Upper lobe of right lung (tissue), 1 donor: ENCODE data around the gene PRKN. TPM values are rescaled to one million over a fixed set of nuclear protein-coding genes. Genes with fewer than 3 reads are reported as not detected.

ENCODE experiments used
- ATAC-seq: fragments of 200-7000 bp; cut with Tn5 transposase; one replicate; pipeline ENCODE4 v1.9.1; 2020; ENCODE audit warnings: mild to moderate bottlenecking, moderate library complexity
- DNase-seq: peaks from one replicate; pipeline ENCODE4 v3.0.0-alpha.2; 2020
- H3K27ac ChIP-seq: fragments of 200-600 bp; one replicate; pipeline ENCODE4 v1.8.0; 2022
- H3K27me3 ChIP-seq: fragments of 200-600 bp; one replicate; pipeline ENCODE4 v1.8.0; 2022; ENCODE audit warnings: mild to moderate bottlenecking
- H3K36me3 ChIP-seq: fragments of 200-600 bp; one replicate; pipeline ENCODE4 v1.8.0; 2022
- H3K4me1 ChIP-seq: fragments of 200-600 bp; one replicate; pipeline ENCODE4 v1.8.0; 2022
- H3K4me3 ChIP-seq: fragments of 200-600 bp; one replicate; pipeline ENCODE4 v1.8.0; 2022; ENCODE audit warnings: mild to moderate bottlenecking
- H3K9me3 ChIP-seq: fragments of 200-600 bp; one replicate; pipeline ENCODE4 v1.8.0; 2022
- intact Hi-C: fragments of 100-400 bp; cut with DNase I; formaldehyde crosslinking; loops from one replicate; pipeline ENCODE4 v1.11.0; 2022
- total RNA-seq: library from RNA; stranded (reverse); fragmentation: NEBNext Ultra II Directional; extraction: Animal tissue kit (Norgen Biotek cat#: 25700); gene quantifications from one replicate; pipeline ENCODE4 v1.2.1, GENCODE V29; 2021
- TF ChIP-seq, protein P1 (sequence below): fragments of 200-600 bp; IDR thresholded peaks from one replicate; pipeline ENCODE4 v1.8.0; 2022; ENCODE audit warnings: antibody characterized with exemption
- donor health status: DM: no; HTN: yes; CAD: no; lungs with severe emphysema.

PRKN gene
- total RNA-seq, 1 donor from 2014 or later = 2.7 TPM

DNA sequence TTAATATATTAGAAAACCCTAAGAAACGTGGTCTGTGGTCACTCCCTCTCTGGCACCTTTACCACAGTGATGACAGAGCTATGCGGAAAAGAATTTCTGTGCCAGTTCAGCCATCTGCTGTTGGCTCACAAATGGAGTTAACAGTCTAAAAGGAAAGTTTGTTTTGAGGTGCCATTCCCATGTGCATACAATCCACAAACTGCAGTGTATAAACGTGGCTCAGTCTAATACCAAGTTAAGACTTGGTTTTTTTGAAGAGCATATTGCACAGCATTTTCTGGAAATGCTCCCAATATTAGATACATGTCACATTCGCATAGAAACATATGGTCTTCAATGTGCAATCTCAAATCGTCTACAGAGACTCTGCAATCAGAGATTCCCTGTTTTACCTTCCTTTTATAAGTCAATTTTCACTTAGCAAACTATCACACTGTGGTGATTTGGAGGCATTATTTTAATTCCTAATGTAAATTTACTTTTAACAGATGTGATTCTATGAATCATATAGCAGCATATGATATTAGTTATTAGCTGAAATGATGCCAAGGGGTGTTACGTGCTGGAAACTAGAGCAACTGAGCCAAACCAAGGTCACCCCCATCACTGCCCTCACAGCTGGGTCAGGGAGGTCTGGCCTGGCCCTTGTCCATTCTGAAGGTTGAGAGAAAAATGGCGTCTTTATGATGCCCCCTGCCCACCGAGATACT is 383.5 kb downstream of the PRKN start:
- Histone ChIP-seq H3K27me3 (no peaks in the 10 kb centered on the region), H3K4me3 (no peak overlapping the region), H3K36me3 (no peaks in the 10 kb centered on the region), H3K9me3 (no peaks in the 10 kb centered on the region), H3K4me1 (no peaks in the 10 kb centered on the region), H3K27ac (no peak overlapping the region)
- intact Hi-C loops = no loop called here
- TF ChIP-seq, protein P1, sequence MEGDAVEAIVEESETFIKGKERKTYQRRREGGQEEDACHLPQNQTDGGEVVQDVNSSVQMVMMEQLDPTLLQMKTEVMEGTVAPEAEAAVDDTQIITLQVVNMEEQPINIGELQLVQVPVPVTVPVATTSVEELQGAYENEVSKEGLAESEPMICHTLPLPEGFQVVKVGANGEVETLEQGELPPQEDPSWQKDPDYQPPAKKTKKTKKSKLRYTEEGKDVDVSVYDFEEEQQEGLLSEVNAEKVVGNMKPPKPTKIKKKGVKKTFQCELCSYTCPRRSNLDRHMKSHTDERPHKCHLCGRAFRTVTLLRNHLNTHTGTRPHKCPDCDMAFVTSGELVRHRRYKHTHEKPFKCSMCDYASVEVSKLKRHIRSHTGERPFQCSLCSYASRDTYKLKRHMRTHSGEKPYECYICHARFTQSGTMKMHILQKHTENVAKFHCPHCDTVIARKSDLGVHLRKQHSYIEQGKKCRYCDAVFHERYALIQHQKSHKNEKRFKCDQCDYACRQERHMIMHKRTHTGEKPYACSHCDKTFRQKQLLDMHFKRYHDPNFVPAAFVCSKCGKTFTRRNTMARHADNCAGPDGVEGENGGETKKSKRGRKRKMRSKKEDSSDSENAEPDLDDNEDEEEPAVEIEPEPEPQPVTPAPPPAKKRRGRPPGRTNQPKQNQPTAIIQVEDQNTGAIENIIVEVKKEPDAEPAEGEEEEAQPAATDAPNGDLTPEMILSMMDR = no peak
- ATAC-seq (no peak), DNase-seq (no peak)

DNA sequence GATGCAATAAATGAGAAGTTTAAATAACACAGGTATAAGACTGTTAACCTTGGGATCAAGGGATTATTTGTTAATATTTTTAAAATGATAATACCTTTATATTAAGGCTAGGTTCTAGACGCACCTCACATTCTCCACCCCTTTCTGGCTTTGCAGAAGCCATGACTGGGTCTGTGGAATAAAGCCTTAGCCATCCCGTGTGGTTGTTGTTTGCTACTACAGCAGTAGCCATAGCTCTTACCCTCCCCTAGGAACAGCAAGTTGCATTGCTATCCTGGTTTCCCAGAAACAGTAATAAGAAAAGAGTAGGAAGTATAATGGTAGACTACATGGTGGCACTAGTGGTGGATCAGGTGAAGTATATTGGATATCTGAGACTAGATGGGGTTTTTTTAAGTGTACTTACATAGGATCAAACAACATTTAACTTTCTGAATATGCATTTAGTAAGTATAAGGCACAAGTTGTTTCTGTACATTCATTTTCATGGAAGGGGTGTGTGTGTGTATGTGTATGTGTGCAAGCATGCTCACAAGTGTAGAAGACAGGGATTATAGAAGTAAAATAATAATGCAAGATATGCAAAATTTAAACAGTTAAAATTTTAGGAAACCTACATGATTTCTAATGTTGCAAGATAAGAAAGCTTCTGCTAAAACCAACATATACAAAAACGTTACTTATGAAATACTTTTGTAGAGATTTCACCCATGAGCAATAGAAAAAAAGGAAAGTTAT is 384.2 kb downstream of the PRKN start:
- H3K4me3 ChIP-seq = no peak overlapping the region
- TF ChIP-seq, protein P1 = no peak
- no peaks in the 10 kb centered on the region for H3K9me3 ChIP-seq
- no peaks in the 10 kb centered on the region for H3K27me3 ChIP-seq
- H3K36me3 ChIP-seq = no peaks in the 10 kb centered on the region
- ATAC-seq (no peak), DNase-seq (no peak)
- no peak overlapping the region for H3K27ac ChIP-seq
- H3K4me1 ChIP-seq = no peaks in the 10 kb centered on the region
- intact Hi-C loops = no loop called here

DNA sequence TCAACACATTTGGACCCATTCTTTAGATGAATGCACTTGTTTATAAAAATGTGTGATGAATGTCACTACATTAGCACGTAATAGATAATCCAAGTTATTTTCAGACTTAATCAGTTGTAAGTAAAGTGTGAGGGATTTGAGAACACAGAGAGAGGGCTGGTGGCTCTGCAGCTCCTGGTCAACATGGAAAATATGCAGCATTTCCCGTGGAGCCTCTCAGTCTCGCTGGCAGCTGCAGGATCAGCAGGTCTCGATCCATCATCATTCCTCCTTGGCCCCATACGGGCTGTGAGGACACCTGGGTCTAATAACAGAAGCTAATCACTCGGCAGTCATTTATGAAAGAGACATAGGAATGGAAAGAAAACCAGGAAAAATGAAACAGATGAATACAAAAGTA is 390.2 kb downstream of the PRKN start:
- DNase-seq = no peak
- H3K36me3 ChIP-seq = no peaks in the 10 kb centered on the region
- no peak overlapping the region for H3K4me3 ChIP-seq
- H3K9me3 ChIP-seq = no peaks in the 10 kb centered on the region
- no peaks in the 10 kb centered on the region for H3K27me3 ChIP-seq
- TF ChIP-seq, protein P1 = no peak
- no peaks in the 10 kb centered on the region for H3K4me1 ChIP-seq
- H3K27ac ChIP-seq = no peak overlapping the region
- ATAC-seq = no peak
- intact Hi-C loops = no loop called here

DNA sequence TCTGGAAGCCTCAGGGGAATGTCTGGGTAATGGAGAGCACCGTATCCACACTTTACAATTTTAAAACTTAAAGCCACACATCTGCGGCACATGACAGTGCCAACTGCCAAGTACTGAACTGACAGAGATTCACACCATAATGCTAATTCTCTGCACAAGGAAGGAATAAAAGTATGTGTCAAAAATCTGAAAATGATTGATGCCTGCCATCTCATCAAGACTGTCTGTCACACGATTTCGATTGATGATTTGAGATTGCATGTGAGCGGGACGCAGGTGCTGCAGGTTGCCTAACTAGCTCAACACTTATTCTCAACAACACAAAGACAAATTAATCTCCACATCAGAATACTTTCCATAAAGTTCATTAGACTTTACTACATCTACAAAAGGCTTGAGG is 391.2 kb downstream of the PRKN start:
- Histone ChIP-seq H3K9me3 (no peaks in the 10 kb centered on the region), H3K4me3 (no peak overlapping the region), H3K27ac (no peak overlapping the region), H3K4me1 (no peaks in the 10 kb centered on the region), H3K36me3 (no peaks in the 10 kb centered on the region), H3K27me3 (no peaks in the 10 kb centered on the region)
- DNase-seq (no peak), ATAC-seq (no peak)
- intact Hi-C loops = no loop called here
- TF ChIP-seq, protein P1 = no peak

DNA sequence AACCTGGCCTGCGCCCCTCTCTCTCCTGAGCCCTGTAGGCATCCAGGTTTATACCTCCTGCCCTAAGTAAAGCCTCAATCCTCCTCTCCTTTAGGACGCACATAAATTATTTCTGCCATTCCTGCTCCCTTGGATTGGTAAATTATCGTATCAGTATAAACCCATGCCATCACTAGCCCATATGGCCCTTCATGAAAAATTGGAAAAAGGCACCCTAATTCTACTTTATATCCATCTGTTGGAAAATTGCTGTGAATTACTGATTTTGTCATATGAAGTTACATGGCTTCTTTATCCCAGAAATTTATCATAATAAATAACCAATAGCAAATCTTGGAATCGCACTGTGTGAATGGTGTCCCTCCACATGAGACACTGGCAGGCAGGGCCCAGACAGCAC is 395.2 kb downstream of the PRKN start:
- no peaks in the 10 kb centered on the region for H3K36me3 ChIP-seq
- TF ChIP-seq, protein P1 = no peak
- H3K27me3 ChIP-seq = no peaks in the 10 kb centered on the region
- no peak for ATAC-seq
- no peak for DNase-seq
- no peaks in the 10 kb centered on the region for H3K4me1 ChIP-seq
- no peaks in the 10 kb centered on the region for H3K9me3 ChIP-seq
- no peak overlapping the region for H3K4me3 ChIP-seq
- H3K27ac ChIP-seq = no peak overlapping the region
- intact Hi-C loops = no loop called here
